ENCODE results near the gene AGAP1.

The AGAP1 gene

GRCh38 chr2:235661952-235662351 lies 168.1 kb downstream of the AGAP1 start:
- Histone ChIP-seq H3K9me3 (ENCODE audit: severe bottlenecking) (no peaks in the 10 kb centered on the region), H3K27ac (ENCODE audit: poor library complexity, severe bottlenecking) (no peak overlapping the region), H3K4me3 (ENCODE audit: severe bottlenecking) (no peak overlapping the region), H3K27me3 (ENCODE audit: insufficient read depth, poor library complexity, severe bottlenecking) (no peaks in the 10 kb centered on the region), H3K36me3 (ENCODE audit: low read depth) (no peaks in the 10 kb centered on the region), H3K4me1 (ENCODE audit: insufficient read depth, poor library complexity, severe bottlenecking) (no peaks in the 10 kb centered on the region)
- no peak for TF ChIP-seq CTCF (IDR thresholded peaks at IDR 0.05; ENCODE audit: poor library complexity, severe bottlenecking)
- DNase-seq (ENCODE audit: low spot score) (no peak), ATAC-seq (ENCODE audit: low read depth) (no peak)

GRCh38 chr2:235663875-235664274 lies 170.0 kb downstream of the AGAP1 start:
- H3K4me1 ChIP-seq (ENCODE audit: insufficient read depth, poor library complexity, severe bottlenecking): peaks cover 5% of the 10 kb centered on the region
- no peak for DNase-seq (ENCODE audit: low spot score)
- no peak overlapping the region for H3K4me3 ChIP-seq (ENCODE audit: severe bottlenecking)
- ATAC-seq (ENCODE audit: low read depth): no peak
- H3K36me3 ChIP-seq (ENCODE audit: low read depth): no peaks in the 10 kb centered on the region
- no peak for TF ChIP-seq CTCF (IDR thresholded peaks at IDR 0.05; ENCODE audit: poor library complexity, severe bottlenecking)
- H3K27me3 ChIP-seq (ENCODE audit: insufficient read depth, poor library complexity, severe bottlenecking): no peaks in the 10 kb centered on the region
- H3K9me3 ChIP-seq (ENCODE audit: severe bottlenecking): no peaks in the 10 kb centered on the region
- H3K27ac ChIP-seq (ENCODE audit: poor library complexity, severe bottlenecking): no peak overlapping the region

GRCh38 chr2:235665661-235666212 lies 171.9 kb downstream of the AGAP1 start:
- DNase-seq (ENCODE audit: low spot score) (no peak), ATAC-seq (ENCODE audit: low read depth) (no peak)
- no peaks in the 10 kb centered on the region for H3K27me3 ChIP-seq (ENCODE audit: insufficient read depth, poor library complexity, severe bottlenecking)
- no peaks in the 10 kb centered on the region for H3K9me3 ChIP-seq (ENCODE audit: severe bottlenecking)
- H3K4me3 ChIP-seq (ENCODE audit: severe bottlenecking): no peak overlapping the region
- no peaks in the 10 kb centered on the region for H3K36me3 ChIP-seq (ENCODE audit: low read depth)
- H3K27ac ChIP-seq (ENCODE audit: poor library complexity, severe bottlenecking): no peak overlapping the region
- H3K4me1 ChIP-seq (ENCODE audit: insufficient read depth, poor library complexity, severe bottlenecking): peaks cover 7% of the 10 kb centered on the region
- no peak for TF ChIP-seq CTCF (IDR thresholded peaks at IDR 0.05; ENCODE audit: poor library complexity, severe bottlenecking)

GRCh38 chr2:235666213-235666781 lies 172.5 kb downstream of the AGAP1 start:
- Histone ChIP-seq H3K4me3 (ENCODE audit: severe bottlenecking) (no peak overlapping the region), H3K27ac (ENCODE audit: poor library complexity, severe bottlenecking) (no peak overlapping the region), H3K9me3 (ENCODE audit: severe bottlenecking) (no peaks in the 10 kb centered on the region), H3K27me3 (ENCODE audit: insufficient read depth, poor library complexity, severe bottlenecking) (no peaks in the 10 kb centered on the region), H3K4me1 (ENCODE audit: insufficient read depth, poor library complexity, severe bottlenecking) (peaks cover 7% of the 10 kb centered on the region), H3K36me3 (ENCODE audit: low read depth) (no peaks in the 10 kb centered on the region)
- no peak for TF ChIP-seq CTCF (IDR thresholded peaks at IDR 0.05; ENCODE audit: poor library complexity, severe bottlenecking)
- ATAC-seq (ENCODE audit: low read depth): no peak
- DNase-seq (ENCODE audit: low spot score): no peak

- no peaks in the 10 kb centered on the region for H3K36me3 ChIP-seq (ENCODE audit: low read depth)
- no peaks in the 10 kb centered on the region for H3K9me3 ChIP-seq (ENCODE audit: severe bottlenecking)
- H3K27me3 ChIP-seq (ENCODE audit: insufficient read depth, poor library complexity, severe bottlenecking): no peaks in the 10 kb centered on the region
- peak overlapping the region; percentile 54 for H3K4me3 ChIP-seq (ENCODE audit: severe bottlenecking)
- H3K4me1 ChIP-seq (ENCODE audit: insufficient read depth, poor library complexity, severe bottlenecking): peaks cover 15% of the 10 kb centered on the region
- ATAC-seq (ENCODE audit: low read depth): peak; percentile 24; the same call in 2 of the 3 replicates
- DNase-seq (ENCODE audit: low spot score): no peak
- no peak for TF ChIP-seq CTCF (IDR thresholded peaks at IDR 0.05; ENCODE audit: poor library complexity, severe bottlenecking)
- no peak overlapping the region for H3K27ac ChIP-seq (ENCODE audit: poor library complexity, severe bottlenecking)
Measured at GRCh38 chr2:235668782-235669181, 174.9 kb downstream of the AGAP1 start.

Measured in RWPE2 (cell line).